ENCODE data around the gene RPL7A.

DNA sequence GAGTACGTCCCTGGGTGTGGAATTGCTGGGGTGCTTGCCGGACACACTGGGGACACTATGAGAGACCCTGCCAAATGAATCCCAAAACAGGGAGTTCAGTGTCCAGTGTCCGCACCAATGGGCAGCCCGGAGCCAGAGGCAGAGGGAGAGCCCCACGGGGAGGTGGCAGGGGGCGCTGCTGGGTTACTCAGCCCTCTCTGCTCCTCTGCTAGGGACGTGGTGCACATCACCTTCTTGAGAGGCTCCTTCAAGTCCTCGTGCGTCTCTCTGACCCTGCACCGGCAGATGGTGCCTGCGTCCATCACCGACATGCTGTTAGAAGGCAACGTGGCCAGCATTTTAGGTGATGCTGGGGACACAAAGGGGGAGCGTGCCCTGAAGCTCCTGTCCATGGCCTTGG is 48.9 kb downstream of the RPL7A start:
- TF ChIP-seq, protein P1, sequence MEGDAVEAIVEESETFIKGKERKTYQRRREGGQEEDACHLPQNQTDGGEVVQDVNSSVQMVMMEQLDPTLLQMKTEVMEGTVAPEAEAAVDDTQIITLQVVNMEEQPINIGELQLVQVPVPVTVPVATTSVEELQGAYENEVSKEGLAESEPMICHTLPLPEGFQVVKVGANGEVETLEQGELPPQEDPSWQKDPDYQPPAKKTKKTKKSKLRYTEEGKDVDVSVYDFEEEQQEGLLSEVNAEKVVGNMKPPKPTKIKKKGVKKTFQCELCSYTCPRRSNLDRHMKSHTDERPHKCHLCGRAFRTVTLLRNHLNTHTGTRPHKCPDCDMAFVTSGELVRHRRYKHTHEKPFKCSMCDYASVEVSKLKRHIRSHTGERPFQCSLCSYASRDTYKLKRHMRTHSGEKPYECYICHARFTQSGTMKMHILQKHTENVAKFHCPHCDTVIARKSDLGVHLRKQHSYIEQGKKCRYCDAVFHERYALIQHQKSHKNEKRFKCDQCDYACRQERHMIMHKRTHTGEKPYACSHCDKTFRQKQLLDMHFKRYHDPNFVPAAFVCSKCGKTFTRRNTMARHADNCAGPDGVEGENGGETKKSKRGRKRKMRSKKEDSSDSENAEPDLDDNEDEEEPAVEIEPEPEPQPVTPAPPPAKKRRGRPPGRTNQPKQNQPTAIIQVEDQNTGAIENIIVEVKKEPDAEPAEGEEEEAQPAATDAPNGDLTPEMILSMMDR (conservative IDR thresholded peaks at IDR 0.05; ENCODE audit: low read length) = peak; percentile 52
- TF ChIP-seq EZH2phosphoT487 (IDR thresholded peaks at IDR 0.05; ENCODE audit: borderline replicate concordance) = no peak
